WTC11 (cell line): ENCODE data around the gene POLR1G. TPM values are rescaled to one million over a fixed set of nuclear protein-coding genes. Genes with fewer than 3 reads are reported as not detected.
A peak's percentile ranks its signal among the peaks of the same experiment; 100 is the strongest.

Experiments
- ATAC-seq: fragments of 200-7000 bp; cut with Tn5 transposase; 2 replicates; pipeline ENCODE4 v1.10.0; 2021; ENCODE audit warnings: mild to moderate bottlenecking, moderate library complexity
- Bru-seq: library from RNA; stranded (reverse); fragments of 400-500 nt; gene quantifications from one replicate; lab custom pipeline; 2021; lab: Mats Ljungman, UMichigan
- CTCF ChIA-PET: fragments of 300-600 bp; sonication (Branson Sonifier 250); formaldehyde crosslinking; loops from one replicate; lab custom pipeline; 2021; ENCODE audit warnings: antibody characterized with exemption; lab: Charles Lee
- POLR2A ChIA-PET: fragments of 350-600 bp; sonication (Branson Sonifier 250); formaldehyde crosslinking; loops from one replicate; lab custom pipeline; 2021; ENCODE audit warnings: antibody characterized with exemption; lab: Charles Lee
- DNase-seq: peaks from one replicate; pipeline ENCODE4 v3.0.0; 2021; ENCODE audit warnings: low spot score
- H3K27ac Mint-ChIP-seq: 2 replicates; pipeline ENCODE4 v1.8.0; 2021; ENCODE audit warnings: mixed read lengths
- H3K27me3 Mint-ChIP-seq: 2 replicates; pipeline ENCODE4 v1.8.0; 2021; ENCODE audit warnings: low read depth, mild to moderate bottlenecking, moderate library complexity, mixed read lengths
- H3K36me3 Mint-ChIP-seq: 2 replicates; pipeline ENCODE4 v1.8.0; 2021; ENCODE audit warnings: mixed read lengths
- H3K4me1 Mint-ChIP-seq: 2 replicates; pipeline ENCODE4 v1.8.0; 2022; ENCODE audit warnings: mixed read lengths
- H3K4me3 Mint-ChIP-seq: 2 replicates; pipeline ENCODE4 v1.8.0; 2021; ENCODE audit warnings: mild to moderate bottlenecking, moderate library complexity, mixed read lengths
- H3K9me3 Mint-ChIP-seq: 2 replicates; pipeline ENCODE4 v1.8.0; 2021; ENCODE audit warnings: mixed read lengths
- CBFB ChIP-seq: sonication (generic); formaldehyde crosslinking; IDR thresholded peaks from 2 replicates; pipeline ENCODE4 v1.8.1; 2022; ENCODE audit warnings: mild to moderate bottlenecking, low read depth, missing genetic modification reagents
- GTF2I ChIP-seq: fragments of 250-450 bp; sonication (Bioruptor Pico); conservative IDR thresholded peaks from 2 replicates; pipeline ENCODE4 v1.4.0; 2021; ENCODE audit warnings: mild to moderate bottlenecking
- HMGA2 ChIP-seq: fragments of 250-450 bp; sonication (Bioruptor Pico); IDR thresholded peaks from 2 replicates; pipeline ENCODE4 v1.4.0; 2021; ENCODE audit warnings: mild to moderate bottlenecking, moderate library complexity
- MYBL2 ChIP-seq: sonication (generic); formaldehyde crosslinking; IDR thresholded peaks from 2 replicates; pipeline ENCODE4 v1.8.1; 2023; ENCODE audit warnings: mild to moderate bottlenecking, moderate library complexity, missing genetic modification reagents
- NR3C1 ChIP-seq: sonication (generic); formaldehyde crosslinking; conservative IDR thresholded peaks from 2 replicates; pipeline ENCODE4 v1.8.1; 2023; ENCODE audit warnings: low read depth, mild to moderate bottlenecking, missing genetic modification reagents
- PREB ChIP-seq: sonication (generic); formaldehyde crosslinking; IDR thresholded peaks from 2 replicates; pipeline ENCODE4 v1.8.1; 2022; ENCODE audit warnings: mild to moderate bottlenecking, missing genetic modification reagents, moderate library complexity, borderline replicate concordance
- SOX15 ChIP-seq: fragments of 250-450 bp; sonication (Bioruptor Pico); IDR thresholded peaks from 2 replicates; pipeline ENCODE4 v1.9.0; 2021; ENCODE audit warnings: mild to moderate bottlenecking
- TCF7 ChIP-seq: sonication (generic); formaldehyde crosslinking; IDR thresholded peaks from 2 replicates; pipeline ENCODE4 v1.8.0; 2022; ENCODE audit warnings: mild to moderate bottlenecking, low read depth, missing genetic modification reagents, moderate library complexity
- TEAD1 ChIP-seq: sonication (generic); formaldehyde crosslinking; IDR thresholded peaks from 2 replicates; pipeline ENCODE4 v1.8.0; 2022; ENCODE audit warnings: mild to moderate bottlenecking, missing genetic modification reagents
- TP53 ChIP-seq: sonication (generic); formaldehyde crosslinking; IDR thresholded peaks from 2 replicates; pipeline ENCODE4 v1.8.1; 2023; ENCODE audit warnings: mild to moderate bottlenecking, missing genetic modification reagents
- ZBTB43 ChIP-seq: sonication (generic); formaldehyde crosslinking; IDR thresholded peaks from 2 replicates; pipeline ENCODE4 v1.8.1; 2023; ENCODE audit warnings: mild to moderate bottlenecking, missing genetic modification reagents
- ZNF138 ChIP-seq: sonication (generic); formaldehyde crosslinking; conservative IDR thresholded peaks from 2 replicates; pipeline ENCODE4 v1.8.1; 2022; ENCODE audit warnings: mild to moderate bottlenecking, moderate library complexity, missing genetic modification reagents
- ZNF416 ChIP-seq: fragments of 250-450 bp; sonication (Bioruptor Pico); IDR thresholded peaks from 2 replicates; pipeline ENCODE4 v1.9.0; 2021; ENCODE audit warnings: mild to moderate bottlenecking, inconsistent platforms
- ZSCAN18 ChIP-seq: fragments of 250-450 bp; sonication (Bioruptor Pico); IDR thresholded peaks from 2 replicates; pipeline ENCODE4 v2.1.2; 2022; ENCODE audit warnings: mild to moderate bottlenecking, moderate library complexity
- long read RNA-seq, 3 experiments: library from RNA in 1 of 3; library from capped mRNA in 1 of 3; library from polyadenylated mRNA in 1 of 3; unstranded in 2 of 3; stranded (forward) in 1 of 3; transcript quantifications; one replicate each; pipeline ENCODE4 v2.0.0, GENCODE V29; 2021
- total RNA-seq: library from RNA; stranded (reverse); gene quantifications from 3 replicates; pipeline ENCODE4 v1.2.3, GENCODE V29; 2021
- TF ChIP-seq, protein P1 (sequence below): sonication (generic); formaldehyde crosslinking; IDR thresholded peaks from 2 replicates; pipeline ENCODE4 v1.8.0; 2022; ENCODE audit warnings: missing genetic modification reagents
- TF ChIP-seq, protein P2 (sequence below): sonication (generic); formaldehyde crosslinking; IDR thresholded peaks from 2 replicates; pipeline ENCODE4 v1.8.0; 2022; ENCODE audit warnings: mild to moderate bottlenecking, missing genetic modification reagents
- TF ChIP-seq, protein P3 (sequence below): fragments of 250-450 bp; sonication (Bioruptor Pico); IDR thresholded peaks from 2 replicates; pipeline ENCODE4 v1.9.0; 2021; ENCODE audit warnings: mild to moderate bottlenecking
- TF ChIP-seq, protein P4 (sequence below): fragments of 200-600 bp; IDR thresholded peaks from 2 replicates; pipeline ENCODE4 v1.8.0; 2022; ENCODE audit warnings: antibody characterized with exemption
- TF ChIP-seq, protein P5 (sequence below): fragments of 250-450 bp; sonication (Bioruptor Pico); IDR thresholded peaks from 2 replicates; pipeline ENCODE4 v1.8.0; 2021; ENCODE audit warnings: mild to moderate bottlenecking

The POLR1G gene, protein sequence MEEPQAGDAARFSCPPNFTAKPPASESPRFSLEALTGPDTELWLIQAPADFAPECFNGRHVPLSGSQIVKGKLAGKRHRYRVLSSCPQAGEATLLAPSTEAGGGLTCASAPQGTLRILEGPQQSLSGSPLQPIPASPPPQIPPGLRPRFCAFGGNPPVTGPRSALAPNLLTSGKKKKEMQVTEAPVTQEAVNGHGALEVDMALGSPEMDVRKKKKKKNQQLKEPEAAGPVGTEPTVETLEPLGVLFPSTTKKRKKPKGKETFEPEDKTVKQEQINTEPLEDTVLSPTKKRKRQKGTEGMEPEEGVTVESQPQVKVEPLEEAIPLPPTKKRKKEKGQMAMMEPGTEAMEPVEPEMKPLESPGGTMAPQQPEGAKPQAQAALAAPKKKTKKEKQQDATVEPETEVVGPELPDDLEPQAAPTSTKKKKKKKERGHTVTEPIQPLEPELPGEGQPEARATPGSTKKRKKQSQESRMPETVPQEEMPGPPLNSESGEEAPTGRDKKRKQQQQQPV
- 33.5 to 38.1 TPM (median 34.8 TPM) in 3 replicates for total RNA-seq
- percentile 93 among the genes with signal in this experiment for Bru-seq, nascent RNA
- long read RNA-seq, experiment 1, transcript CD3EAP-201 (3 exons, 3,286 nt), result major isoform, 85 of 196 reads
- long read RNA-seq, experiment 1, transcript CD3EAP-204 (2 exons, 1,061 nt), result minor isoform, 34 of 196 reads
- long read RNA-seq, experiment 1, transcript CD3EAP-202 (3 exons, 1,830 nt), result minor isoform, 21 of 196 reads
- long read RNA-seq, experiment 1, partial matches to known transcripts, result 25 of 196 reads
- long read RNA-seq, experiment 1, other reads (novel, unspliced or antisense), result 31 of 196 reads
- long read RNA-seq, experiment 2, partial matches to known transcripts, result 16 of 38 reads
- long read RNA-seq, experiment 2, other reads (novel, unspliced or antisense), result 15 of 38 reads
- long read RNA-seq, experiment 3, transcript CD3EAP-201 (3 exons, 3,286 nt), result major isoform, 29 of 72 reads
- long read RNA-seq, experiment 3, transcript CD3EAP-204 (2 exons, 1,061 nt), result minor isoform, 8 of 72 reads
- long read RNA-seq, experiment 3, partial matches to known transcripts, result 0 of 72 reads
- long read RNA-seq, experiment 3, other reads (novel, unspliced or antisense), result 31 of 72 reads

GRCh38 chr19:45406226-45407090 lies at the start of gene POLR1G:
POLR1G (plus strand) TSS chr19:45406644; CDS start chr19:45406697, 53 bp downstream.
- POLR2A ChIA-PET, result interaction anchor here (0.9 to 1.0 kb wide), 4 partner anchors 10 to 315 kb away, joined by 3 to 4 read pairs (median 3); no protein-coding TSS in a partner anchor
- H3K4me1 Mint-ChIP-seq, result peaks cover 23% of the 10 kb centered on the region
- DNase-seq (peak; percentile 80), ATAC-seq (peak; percentile 42)
- peaks cover 7% of the 10 kb centered on the region; the same call in 1 of the 2 replicates for H3K27me3 Mint-ChIP-seq
- CTCF ChIA-PET, result interaction anchor here (0.6 to 1.6 kb wide), 9 partner anchors 10 to 85 kb away, joined by 3 to 9 read pairs (median 4); no protein-coding TSS in a partner anchor
- H3K36me3 Mint-ChIP-seq, result peaks cover 20% of the 10 kb centered on the region
- H3K9me3 Mint-ChIP-seq, result no peaks in the 10 kb centered on the region
- H3K4me3 Mint-ChIP-seq, result peak within 1 kb of the TSS; percentile 96
- H3K27ac Mint-ChIP-seq, result peak within 1 kb of the TSS; percentile 99
- TF ChIP-seq HMGA2 (CRISPR knock-in tag), result no peak
- TF ChIP-seq NR3C1 (CRISPR knock-in tag), result no peak
- no peak for TF ChIP-seq ZBTB43 (CRISPR knock-in tag)
- TF ChIP-seq, protein P1, sequence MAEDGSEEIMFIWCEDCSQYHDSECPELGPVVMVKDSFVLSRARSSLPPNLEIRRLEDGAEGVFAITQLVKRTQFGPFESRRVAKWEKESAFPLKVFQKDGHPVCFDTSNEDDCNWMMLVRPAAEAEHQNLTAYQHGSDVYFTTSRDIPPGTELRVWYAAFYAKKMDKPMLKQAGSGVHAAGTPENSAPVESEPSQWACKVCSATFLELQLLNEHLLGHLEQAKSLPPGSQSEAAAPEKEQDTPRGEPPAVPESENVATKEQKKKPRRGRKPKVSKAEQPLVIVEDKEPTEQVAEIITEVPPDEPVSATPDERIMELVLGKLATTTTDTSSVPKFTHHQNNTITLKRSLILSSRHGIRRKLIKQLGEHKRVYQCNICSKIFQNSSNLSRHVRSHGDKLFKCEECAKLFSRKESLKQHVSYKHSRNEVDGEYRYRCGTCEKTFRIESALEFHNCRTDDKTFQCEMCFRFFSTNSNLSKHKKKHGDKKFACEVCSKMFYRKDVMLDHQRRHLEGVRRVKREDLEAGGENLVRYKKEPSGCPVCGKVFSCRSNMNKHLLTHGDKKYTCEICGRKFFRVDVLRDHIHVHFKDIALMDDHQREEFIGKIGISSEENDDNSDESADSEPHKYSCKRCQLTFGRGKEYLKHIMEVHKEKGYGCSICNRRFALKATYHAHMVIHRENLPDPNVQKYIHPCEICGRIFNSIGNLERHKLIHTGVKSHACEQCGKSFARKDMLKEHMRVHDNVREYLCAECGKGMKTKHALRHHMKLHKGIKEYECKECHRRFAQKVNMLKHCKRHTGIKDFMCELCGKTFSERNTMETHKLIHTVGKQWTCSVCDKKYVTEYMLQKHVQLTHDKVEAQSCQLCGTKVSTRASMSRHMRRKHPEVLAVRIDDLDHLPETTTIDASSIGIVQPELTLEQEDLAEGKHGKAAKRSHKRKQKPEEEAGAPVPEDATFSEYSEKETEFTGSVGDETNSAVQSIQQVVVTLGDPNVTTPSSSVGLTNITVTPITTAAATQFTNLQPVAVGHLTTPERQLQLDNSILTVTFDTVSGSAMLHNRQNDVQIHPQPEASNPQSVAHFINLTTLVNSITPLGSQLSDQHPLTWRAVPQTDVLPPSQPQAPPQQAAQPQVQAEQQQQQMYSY, result no peak
- no peak for TF ChIP-seq ZNF416 (CRISPR knock-in tag)
- TF ChIP-seq ZNF138 (CRISPR knock-in tag), result no peak
- no peak for TF ChIP-seq TCF7 (CRISPR knock-in tag)
- TF ChIP-seq, protein P2, sequence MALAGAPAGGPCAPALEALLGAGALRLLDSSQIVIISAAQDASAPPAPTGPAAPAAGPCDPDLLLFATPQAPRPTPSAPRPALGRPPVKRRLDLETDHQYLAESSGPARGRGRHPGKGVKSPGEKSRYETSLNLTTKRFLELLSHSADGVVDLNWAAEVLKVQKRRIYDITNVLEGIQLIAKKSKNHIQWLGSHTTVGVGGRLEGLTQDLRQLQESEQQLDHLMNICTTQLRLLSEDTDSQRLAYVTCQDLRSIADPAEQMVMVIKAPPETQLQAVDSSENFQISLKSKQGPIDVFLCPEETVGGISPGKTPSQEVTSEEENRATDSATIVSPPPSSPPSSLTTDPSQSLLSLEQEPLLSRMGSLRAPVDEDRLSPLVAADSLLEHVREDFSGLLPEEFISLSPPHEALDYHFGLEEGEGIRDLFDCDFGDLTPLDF (CRISPR knock-in tag), result 0 out of 2 replicates have a peak, but pooled peaks have one; percentile 33
- TF ChIP-seq SOX15, result no peak
- no peak for TF ChIP-seq GTF2I (CRISPR knock-in tag)
- TF ChIP-seq, protein P3, sequence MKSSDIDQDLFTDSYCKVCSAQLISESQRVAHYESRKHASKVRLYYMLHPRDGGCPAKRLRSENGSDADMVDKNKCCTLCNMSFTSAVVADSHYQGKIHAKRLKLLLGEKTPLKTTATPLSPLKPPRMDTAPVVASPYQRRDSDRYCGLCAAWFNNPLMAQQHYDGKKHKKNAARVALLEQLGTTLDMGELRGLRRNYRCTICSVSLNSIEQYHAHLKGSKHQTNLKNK (CRISPR knock-in tag), result 0 out of 2 replicates have a peak, but pooled peaks have one; percentile 22
- TF ChIP-seq, protein P4, sequence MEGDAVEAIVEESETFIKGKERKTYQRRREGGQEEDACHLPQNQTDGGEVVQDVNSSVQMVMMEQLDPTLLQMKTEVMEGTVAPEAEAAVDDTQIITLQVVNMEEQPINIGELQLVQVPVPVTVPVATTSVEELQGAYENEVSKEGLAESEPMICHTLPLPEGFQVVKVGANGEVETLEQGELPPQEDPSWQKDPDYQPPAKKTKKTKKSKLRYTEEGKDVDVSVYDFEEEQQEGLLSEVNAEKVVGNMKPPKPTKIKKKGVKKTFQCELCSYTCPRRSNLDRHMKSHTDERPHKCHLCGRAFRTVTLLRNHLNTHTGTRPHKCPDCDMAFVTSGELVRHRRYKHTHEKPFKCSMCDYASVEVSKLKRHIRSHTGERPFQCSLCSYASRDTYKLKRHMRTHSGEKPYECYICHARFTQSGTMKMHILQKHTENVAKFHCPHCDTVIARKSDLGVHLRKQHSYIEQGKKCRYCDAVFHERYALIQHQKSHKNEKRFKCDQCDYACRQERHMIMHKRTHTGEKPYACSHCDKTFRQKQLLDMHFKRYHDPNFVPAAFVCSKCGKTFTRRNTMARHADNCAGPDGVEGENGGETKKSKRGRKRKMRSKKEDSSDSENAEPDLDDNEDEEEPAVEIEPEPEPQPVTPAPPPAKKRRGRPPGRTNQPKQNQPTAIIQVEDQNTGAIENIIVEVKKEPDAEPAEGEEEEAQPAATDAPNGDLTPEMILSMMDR, result no peak
- peak; percentile 31; the same call in 1 of the 2 replicates for TF ChIP-seq MYBL2 (CRISPR knock-in tag)
- TF ChIP-seq PREB, result no peak
- TF ChIP-seq TP53 (CRISPR knock-in tag), result no peak
- TF ChIP-seq ZSCAN18 (CRISPR knock-in tag), result no peak
- TF ChIP-seq TEAD1 (CRISPR knock-in tag), result peak; percentile 82; the same call in 1 of the 2 replicates
- TF ChIP-seq CBFB (CRISPR knock-in tag), result no peak
- TF ChIP-seq, protein P5, sequence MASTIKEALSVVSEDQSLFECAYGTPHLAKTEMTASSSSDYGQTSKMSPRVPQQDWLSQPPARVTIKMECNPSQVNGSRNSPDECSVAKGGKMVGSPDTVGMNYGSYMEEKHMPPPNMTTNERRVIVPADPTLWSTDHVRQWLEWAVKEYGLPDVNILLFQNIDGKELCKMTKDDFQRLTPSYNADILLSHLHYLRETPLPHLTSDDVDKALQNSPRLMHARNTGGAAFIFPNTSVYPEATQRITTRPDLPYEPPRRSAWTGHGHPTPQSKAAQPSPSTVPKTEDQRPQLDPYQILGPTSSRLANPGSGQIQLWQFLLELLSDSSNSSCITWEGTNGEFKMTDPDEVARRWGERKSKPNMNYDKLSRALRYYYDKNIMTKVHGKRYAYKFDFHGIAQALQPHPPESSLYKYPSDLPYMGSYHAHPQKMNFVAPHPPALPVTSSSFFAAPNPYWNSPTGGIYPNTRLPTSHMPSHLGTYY, result no peak
